Activated T-cell treated with anti-CD3 and anti-CD28 coated beads, Interleukin-2, amount 50 U/mL, for 48 hours (primary cell): ENCODE results near the gene SHANK2.

Experiments used
- DNase-seq, 2 experiments: peaks; one replicate each; pipeline ENCODE4 v3.0.0-alpha.2; 2020

The SHANK2 gene

DNA sequence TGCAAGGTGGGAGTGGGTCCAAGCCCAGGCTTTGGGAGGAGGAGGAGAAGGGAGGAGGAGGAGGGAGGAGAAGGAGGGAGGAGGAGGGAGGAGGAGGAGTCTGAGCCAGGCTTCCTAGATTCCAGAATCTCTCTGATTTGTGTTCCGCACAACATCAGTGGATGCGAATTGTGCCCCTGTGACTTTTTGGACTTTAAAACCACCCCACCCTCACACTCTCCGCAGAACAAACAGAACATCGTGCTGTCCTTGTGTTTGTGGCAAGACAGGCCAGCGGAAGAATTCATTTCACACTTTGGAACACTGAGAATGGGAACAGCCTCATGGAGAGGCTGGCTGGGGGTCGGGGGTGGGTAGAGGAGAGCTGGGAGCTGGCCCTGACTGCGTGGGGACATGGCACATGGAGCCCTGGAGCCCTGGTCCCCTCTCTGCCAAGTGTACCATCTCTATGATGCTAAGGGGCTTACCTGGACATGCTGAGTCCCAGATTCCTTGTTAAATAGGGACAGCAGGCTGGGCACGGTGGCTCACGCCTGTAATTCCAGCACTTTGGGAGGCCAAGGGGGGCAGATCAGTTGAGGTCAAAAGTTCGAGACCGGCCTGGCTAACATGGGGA is 16.4 kb upstream of the SHANK2 start:
- no peak for DNase-seq

GRCh38 chr11:71267807-71268421 is 15.5 kb upstream of the SHANK2 start:
- no peak for DNase-seq

DNA sequence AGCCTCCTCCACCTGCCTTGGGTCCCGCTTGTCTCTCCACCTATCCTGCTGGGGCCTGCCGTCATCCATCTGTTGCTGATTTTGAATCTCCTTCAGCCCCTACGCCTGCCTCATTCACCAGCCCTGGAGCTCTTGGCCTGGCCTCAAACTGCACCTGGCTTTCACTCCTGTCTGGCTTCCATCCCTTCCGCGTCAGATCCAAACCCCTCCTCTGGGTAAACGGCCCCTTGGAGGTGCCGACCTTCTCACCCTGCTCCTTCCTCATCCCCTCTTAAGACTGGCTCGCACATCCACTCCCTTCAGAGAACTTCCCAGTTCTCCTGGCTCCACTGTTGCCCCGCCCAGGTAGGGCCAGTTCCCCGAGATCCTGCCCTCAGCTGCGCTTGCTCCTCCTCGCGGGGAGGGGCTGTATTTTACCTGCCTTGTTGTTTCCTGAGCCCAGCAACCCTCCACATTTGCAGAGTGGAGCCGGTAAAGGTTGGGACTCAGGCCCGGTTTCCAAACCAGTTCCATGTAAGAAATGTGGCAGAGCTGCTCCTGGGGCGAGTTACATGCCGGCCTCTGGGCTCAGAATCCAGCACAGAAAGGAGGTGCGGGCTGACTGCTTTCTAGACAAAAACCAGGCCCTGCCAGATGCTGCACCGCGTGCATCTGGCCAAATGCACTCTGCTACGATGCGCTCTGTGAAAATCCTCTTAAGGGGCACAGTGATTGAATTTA is 13.9 kb upstream of the SHANK2 start:
- no peak for DNase-seq

DNA sequence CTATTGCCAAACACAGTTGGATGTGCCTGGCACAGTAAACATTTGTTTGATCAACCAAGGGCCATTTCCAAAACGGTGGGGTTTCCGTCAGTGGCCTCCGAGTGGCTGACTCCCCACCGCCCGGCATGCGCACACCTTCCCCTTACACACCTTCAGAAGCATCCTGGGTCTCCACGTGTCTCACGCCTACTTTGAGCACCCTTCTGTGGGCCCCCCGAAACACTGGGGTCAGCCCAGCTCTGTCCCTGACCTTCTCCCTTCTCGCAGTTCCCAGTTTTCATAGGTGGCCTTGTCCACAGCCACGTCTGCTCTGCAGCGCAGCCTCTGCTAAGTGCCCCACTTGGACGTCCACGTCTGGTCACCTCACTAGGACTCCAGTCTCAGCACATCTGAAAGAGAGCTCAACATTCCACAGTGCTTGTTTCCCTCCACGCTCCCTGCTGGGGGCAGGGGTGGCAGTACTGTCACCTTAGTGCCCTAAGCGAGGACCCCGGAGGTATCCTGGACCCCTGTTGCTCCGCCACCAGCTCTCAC is 13.2 kb upstream of the SHANK2 start:
- DNase-seq = no peak

DNA sequence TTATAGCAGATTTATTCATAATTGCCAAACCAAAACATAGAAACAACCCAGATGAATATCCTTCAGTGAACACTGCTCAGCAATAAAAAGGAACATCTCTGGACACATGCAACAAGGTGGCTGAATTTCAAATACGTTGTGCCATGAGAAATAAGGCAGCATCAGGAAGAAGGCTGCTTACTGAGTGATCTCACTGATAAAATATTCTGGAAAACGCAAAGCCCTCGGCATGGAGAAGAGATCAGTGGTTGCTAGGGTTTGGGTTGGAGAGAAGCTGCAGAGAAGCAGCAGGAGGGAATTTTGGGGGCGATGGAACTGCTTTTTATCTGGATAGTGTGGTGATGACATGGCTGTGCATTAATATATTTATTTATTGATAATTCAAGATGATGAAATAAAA is 11.0 kb upstream of the SHANK2 start:
- no peak for DNase-seq

- no peak for DNase-seq
These were observed 3.6 kb upstream of the SHANK2 start for GRCh38 chr11:71255800-71256479.

DNA sequence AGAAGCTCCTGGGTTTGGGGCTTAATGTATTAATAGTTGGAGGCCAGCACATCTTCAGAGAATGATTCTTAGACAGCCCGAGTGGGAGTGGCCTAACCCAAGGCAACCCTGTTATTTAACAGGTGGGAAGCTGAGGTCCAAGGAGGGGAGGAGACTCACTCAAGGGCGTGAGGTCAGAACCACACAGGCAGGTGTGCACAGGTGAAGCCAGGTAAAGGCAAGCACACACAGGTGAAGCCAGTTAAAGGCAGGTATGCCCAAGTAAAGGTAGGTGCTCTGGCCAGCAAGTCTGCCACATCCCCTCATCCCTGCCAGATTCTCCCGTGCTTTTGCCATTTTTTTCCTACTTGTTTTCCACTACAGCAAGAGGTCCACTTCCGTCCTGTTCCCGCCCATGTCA is 2.9 kb upstream of the SHANK2 start:
- no peak for DNase-seq

DNA sequence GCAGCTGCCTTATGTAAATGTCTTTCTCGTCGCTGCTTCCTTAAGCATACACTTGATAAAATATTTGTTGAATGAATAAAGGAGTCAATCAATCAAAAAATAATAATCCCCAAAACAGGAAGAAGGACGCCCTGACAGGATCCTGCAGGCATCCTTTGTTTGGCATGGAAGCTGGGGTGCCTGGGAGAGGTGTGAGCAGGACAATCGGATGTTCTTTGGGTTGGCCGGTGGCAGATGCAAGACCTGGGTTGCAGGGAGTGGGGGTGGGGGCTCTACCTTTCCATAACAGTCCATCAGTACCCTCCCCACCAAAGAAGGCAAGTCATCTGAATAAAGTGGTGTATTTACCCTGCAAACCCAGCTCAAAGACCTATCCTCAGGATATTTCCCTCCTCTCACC is 1.4 kb upstream of the SHANK2 start:
- DNase-seq = no peak

DNA sequence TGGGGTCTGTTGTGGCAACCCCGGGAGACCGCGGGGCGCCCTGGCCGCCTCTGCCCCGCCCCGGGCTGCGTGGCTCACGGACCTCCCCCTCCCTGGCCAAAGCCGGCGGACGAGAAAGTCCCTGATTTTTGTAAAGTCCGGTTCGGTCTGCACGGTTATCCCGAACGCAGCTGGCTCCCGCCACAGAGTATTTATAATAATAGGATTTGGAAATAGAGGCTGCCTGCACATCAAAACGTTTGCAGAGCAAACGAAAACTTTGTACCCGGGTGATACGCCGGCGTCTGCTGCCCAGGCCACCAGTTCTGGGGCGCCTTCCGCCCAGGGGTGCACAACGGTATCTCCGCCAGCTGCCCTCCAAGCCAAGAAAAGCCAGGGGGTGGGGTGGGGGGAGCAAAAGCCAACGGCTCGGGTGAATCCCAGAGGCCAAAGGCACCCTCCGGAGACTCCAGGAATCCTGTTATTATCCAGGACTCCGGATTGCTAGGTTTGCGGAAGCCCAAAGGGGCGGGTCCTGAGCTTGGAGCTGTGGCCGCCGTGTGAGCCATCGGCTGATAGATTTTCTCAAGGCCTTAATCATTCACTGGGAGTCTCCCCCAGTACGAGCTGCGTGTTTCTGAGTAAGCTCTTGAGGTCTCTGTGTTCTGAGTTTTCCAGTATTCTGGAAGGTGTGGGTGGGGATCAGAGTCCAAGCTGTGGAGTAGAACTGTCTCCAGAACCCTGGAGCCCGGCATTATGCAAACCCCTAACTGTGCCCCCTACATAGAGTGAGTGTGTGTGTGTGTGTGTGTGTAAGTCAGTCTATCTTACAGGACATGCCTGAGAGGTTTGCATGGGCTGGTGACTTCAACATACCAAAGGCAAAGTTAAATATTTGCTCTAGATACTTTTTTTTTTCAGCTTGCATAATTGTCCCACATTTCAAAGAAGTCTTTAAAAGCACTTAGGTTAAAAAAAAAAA is 673 bp upstream of the SHANK2 start:
- DNase-seq = no peak

- no peak for DNase-seq
These were observed 562 bp downstream of the SHANK2 start for GRCh38 chr11:71251761-71252268.

DNA sequence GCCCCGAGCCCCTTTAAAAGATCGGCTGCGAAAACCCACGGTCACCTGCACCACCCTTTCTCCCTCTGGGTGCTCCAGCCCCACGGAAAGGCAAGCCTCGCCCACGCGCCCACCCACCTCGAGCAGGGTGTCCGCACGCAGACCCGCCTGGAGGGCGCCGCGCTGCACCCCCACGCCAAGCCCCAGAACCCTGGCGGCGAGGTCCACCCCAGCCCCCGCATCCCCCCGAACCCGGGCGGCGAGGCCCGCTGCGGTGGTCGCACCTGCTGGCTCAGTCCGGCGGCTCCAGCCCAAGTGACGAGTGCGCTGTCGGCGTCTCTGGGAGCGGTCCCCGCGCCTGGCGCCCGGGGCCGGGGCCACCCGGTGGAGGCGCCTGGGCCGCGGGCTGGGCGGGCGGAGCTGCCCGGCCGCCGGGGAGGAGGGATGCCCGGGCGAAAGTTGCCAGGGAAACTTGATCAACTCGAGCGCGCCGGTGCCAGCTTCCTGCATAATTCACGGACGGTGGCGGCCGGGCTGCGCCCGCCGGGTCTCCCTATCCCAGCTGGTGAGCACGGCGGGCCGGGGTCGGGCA is 1.1 kb downstream of the SHANK2 start:
- no peak for DNase-seq

- DNase-seq = no peak
These were observed 1.7 kb downstream of the SHANK2 start for GRCh38 chr11:71250523-71251150.

DNA sequence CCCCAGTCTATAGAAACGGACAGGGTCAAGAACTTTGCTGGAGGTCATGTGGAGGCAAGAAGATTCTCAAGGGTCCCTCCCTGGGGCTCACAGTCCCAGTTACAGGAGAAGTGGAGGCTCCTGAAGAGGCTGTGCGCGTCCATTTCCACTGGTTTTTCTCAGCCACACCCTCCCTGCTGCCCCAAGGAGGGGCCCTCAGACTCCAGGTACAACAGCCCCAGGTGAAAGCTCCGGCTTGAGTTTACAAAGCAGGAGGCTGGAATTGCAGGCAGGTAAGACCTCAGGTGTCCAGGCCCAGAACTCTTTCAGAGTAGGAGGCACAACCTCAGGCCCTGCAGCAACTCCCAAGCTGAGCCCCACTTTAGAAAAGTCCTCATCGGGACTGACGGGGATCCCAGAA is 3.1 kb downstream of the SHANK2 start:
- no peak for DNase-seq

DNA sequence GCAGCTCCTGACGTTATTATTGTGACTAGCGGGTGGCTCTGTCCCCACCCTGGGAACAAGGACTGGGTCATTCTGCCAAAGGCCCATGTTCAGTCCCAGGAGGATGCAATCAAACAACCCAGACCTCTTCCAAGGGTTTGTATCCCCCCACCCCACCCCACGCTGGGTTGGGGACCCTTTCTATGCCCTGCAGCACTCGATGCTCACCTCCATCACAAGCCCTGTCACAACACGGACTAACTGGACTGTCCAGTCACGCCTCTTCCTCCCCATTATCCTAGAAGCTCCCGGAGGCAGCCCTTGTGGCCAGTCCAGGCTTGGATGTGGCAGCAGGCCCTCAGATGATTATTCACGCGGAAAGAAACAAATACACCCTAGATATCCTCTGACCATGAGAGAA is 3.7 kb downstream of the SHANK2 start:
- DNase-seq = no peak

- no peak for DNase-seq
These were observed 4.2 kb downstream of the SHANK2 start for GRCh38 chr11:71248251-71248570.

GRCh38 chr11:71247551-71248250 is 4.7 kb downstream of the SHANK2 start:
- no peak for DNase-seq

DNA sequence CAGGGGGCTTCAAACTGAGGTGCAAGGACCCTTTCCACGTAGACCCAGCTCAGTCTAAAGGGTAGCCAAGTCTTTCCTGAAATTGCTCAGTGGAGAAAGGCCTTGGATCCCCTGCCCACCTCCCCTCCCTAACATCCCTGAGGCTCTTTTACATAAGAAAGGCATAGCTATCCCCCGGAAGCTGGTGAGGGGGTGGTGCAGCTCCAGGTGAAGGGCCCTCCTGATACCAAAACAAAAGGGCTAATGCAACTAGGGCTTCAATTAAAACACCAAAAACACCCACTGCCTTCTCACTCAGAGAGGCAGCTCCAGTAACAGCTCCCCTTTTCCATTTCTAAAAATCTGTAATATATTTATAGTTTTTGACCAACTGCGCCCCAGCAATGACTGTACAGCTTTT is 5.8 kb downstream of the SHANK2 start:
- no peak for DNase-seq

DNA sequence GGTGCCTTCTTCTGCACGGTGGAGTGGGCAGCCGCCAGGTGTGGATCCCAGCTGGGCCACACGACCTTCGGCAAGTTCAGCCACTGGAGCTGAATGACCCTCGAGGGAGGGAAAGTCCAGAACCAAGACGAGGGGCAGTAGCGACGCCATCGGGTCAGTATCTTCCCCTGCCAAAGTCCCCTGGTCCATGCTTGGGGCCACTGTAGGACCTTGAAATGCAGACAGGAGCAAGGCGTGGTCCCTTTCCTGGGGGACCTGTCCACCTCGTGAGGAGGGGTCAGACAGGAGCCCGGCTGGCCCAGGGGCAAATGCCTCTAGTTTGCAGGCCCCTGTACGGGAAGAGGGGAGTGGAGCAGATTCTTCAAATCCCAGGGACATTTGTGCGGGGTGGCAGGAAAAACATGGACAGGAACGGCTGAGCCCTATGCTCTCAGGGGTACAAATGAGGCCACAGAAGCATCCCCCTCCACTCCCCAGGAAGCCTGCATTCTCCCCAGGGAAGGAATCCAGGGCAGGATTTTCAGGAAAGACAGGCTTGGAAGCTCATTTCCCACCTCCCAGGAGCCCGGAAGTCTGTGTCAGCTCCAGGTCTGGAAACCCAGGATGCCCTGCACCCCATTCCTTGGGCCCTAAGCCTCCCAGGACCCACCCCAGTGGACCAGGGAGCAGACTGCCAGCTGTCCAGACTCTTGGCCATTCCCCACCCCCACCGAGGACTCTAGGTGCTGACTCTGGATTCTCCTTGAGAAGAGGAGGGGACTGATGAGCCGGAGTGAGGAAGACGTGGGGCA is 6.6 kb downstream of the SHANK2 start:
- no peak for DNase-seq

DNA sequence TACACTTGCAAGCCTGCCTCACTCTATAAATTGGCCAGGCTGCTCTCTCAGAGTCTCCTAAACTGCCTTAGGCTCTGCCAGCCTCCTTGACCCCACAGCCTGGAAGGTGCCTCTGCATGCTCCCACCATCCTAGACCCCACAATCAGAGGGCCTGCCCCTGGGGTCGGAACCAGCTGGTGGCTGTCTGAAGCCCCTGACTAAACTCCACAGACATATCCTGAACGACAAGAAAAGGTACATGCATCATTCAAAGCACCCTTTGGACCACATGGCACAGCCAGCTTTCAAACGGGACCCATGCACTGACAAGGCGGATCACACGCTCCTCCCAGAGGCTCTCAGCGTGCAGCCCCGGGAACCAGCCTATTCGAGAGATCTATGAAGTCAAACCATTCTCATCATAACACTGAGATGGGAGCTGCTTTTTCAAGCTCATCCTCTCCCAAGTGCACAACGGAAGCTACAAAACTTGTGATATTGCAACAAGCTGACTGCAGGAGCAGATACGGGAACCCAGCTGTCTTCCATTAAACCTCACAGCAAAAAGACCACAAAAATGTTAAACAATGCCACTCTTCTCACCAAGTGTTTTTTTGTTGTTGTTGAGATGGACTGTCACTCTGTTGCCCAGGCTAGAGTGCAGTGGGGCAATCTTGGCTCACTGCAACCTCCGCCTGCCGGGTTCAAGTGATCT is 8.1 kb downstream of the SHANK2 start:
- no peak for DNase-seq
